ENCODE data around the gene CMAS.
"Not testable (repeated sequence)": the region's sequence is repeated elsewhere in the genome, so short reads cannot be mapped to it uniquely, and the experiment has no call there.

CMAS gene

DNA sequence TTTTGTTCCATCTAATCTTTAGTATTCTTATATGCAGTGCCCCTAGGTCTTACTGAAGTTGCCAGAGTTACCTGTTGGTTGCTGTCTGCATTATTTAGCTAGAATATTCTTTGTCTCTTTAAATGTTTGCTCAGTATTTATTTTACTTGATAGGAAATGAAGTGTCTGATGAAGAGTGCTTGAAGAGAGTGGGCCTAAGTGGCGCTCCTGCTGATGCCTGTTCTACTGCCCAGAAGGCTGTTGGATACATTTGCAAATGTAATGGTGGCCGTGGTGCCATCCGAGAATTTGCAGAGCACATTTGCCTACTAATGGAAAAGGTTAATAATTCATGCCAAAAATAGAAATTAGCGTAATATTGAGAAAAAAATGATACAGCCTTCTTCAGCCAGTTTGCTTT is 18.9 kb downstream of the CMAS start:
- no peak overlapping the region for H3K27ac Mint-ChIP-seq
- H3K4me3 Mint-ChIP-seq = no peak overlapping the region
- H3K36me3 Mint-ChIP-seq = peaks cover 32% of the 10 kb centered on the region
- no peak for ATAC-seq
- no peaks in the 10 kb centered on the region for H3K9me3 Mint-ChIP-seq
- H3K27me3 Mint-ChIP-seq = no peaks in the 10 kb centered on the region
- no peaks in the 10 kb centered on the region for H3K4me1 Mint-ChIP-seq

DNA sequence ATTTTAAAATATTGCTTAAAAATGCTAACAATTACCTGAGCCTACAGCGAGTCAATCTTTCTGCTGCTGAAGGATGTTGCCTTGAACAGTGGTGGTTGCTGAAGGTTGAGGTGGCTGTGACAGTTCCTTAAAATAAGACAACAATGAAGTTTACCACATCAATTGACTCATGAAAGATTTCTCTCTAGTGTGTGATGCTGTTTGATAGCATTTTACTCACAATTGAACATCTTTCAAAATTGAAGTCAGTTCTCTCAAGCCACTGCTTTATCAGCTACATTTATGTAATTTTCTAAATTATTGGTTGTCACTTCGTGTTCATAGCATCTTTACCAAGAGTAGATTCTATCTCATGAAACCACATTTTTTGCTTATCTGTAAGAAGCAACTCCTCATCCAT is 20.3 kb downstream of the CMAS start:
- Mint-ChIP-seq H3K36me3 (peaks cover 32% of the 10 kb centered on the region), H3K27ac (no peak overlapping the region), H3K4me1 (no peaks in the 10 kb centered on the region), H3K27me3 (no peaks in the 10 kb centered on the region), H3K4me3 (no peak overlapping the region), H3K9me3 (no peaks in the 10 kb centered on the region)
- no peak for ATAC-seq

DNA sequence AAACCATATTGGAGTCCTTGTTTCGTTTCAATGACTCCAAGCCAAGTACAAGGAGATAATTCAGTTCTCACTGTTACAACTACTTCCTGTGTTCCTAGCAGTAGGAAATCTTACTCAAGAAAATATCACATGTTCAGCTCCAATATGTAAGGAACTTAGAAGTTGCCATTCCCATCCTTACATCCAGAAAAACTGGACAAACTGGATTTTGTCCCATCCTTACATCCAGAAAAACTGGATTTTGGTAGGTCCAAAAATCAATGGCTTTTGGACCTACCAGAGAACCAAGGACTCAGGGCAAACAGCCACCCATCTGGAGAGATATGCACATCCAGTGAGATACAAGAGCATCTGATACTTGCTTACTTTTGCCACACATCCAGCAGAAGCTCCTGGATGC is 23.8 kb downstream of the CMAS start:
- H3K9me3 Mint-ChIP-seq = no peaks in the 10 kb centered on the region
- no peaks in the 10 kb centered on the region for H3K4me1 Mint-ChIP-seq
- H3K27me3 Mint-ChIP-seq = no peaks in the 10 kb centered on the region
- H3K4me3 Mint-ChIP-seq = no peak overlapping the region
- no peak overlapping the region for H3K27ac Mint-ChIP-seq
- no peak for ATAC-seq
- H3K36me3 Mint-ChIP-seq = peaks cover 23% of the 10 kb centered on the region

DNA sequence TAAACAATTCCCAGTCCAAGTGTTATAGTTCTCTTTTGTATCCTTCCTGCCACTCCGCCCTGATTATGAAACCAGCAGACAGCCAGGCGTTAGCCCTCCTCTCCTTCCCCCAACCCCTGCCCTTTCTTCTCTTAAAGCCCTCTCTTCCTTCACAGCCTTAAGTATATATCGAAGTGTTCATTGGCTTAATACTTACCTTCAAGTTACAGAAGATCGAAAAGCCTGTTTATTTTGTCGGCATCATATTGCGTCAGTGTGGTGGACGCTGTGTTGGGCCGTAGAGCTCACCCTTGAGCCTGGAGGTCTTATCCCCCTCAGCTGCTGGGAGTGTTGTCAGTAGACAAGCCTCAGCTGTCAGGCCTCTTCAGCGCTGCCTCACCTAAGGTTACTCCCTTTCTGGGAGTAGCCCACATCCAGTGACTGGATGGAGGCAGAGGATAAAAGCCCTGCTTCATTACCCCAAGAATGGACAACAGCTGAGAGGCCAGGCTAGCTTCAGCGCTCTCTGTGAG is 36.2 kb downstream of the CMAS start:
- Mint-ChIP-seq H3K27me3 (no peaks in the 10 kb centered on the region), H3K9me3 (no peaks in the 10 kb centered on the region), H3K4me3 (no peak overlapping the region), H3K4me1 (no peaks in the 10 kb centered on the region), H3K27ac (no peak overlapping the region), H3K36me3 (no peaks in the 10 kb centered on the region)
- ATAC-seq = no peak

DNA sequence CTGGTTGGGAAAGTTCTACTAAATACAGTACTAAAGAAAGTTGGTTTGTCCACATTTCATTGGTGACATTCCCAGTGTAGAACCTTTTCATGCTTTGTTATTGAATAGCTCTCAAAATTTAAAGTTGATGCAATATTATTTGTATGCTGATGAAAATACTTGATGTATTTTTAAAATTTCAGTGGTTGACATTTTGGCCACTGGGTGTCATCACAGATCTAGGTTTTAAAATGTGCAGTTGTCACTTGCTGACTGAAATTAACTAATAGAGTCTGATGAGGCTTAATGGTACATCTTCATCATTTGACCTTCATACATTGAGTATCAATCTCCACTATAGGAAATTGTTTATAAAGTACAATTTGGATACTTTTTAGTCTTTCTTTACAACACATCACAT is 37.1 kb downstream of the CMAS start:
- Mint-ChIP-seq H3K4me1 (no peaks in the 10 kb centered on the region), H3K36me3 (no peaks in the 10 kb centered on the region), H3K27ac (no peak overlapping the region), H3K4me3 (no peak overlapping the region), H3K27me3 (no peaks in the 10 kb centered on the region), H3K9me3 (no peaks in the 10 kb centered on the region)
- ATAC-seq = no peak

DNA sequence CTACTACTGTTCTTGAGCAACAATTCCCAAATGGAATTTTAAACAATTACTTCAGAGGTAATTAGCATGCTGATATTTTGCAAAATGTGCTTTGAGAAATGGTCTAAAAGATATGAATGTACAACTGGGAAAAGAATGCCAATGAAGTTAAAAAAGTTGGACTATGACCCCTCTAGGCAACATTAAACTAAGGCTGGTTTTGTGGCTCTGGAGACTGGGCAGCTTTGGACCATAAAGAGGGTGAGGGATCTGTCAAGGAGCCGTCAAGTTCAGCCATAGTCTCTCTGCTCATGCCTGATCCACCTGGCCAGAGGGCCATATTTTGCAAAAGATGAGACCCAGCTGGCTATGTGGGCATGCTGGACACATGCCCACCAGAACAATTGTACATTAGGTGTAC is 38.8 kb downstream of the CMAS start:
- Mint-ChIP-seq H3K27me3 (no peaks in the 10 kb centered on the region), H3K4me3 (no peak overlapping the region), H3K4me1 (no peaks in the 10 kb centered on the region), H3K9me3 (no peaks in the 10 kb centered on the region), H3K36me3 (no peaks in the 10 kb centered on the region), H3K27ac (no peak overlapping the region)
- ATAC-seq = no peak

DNA sequence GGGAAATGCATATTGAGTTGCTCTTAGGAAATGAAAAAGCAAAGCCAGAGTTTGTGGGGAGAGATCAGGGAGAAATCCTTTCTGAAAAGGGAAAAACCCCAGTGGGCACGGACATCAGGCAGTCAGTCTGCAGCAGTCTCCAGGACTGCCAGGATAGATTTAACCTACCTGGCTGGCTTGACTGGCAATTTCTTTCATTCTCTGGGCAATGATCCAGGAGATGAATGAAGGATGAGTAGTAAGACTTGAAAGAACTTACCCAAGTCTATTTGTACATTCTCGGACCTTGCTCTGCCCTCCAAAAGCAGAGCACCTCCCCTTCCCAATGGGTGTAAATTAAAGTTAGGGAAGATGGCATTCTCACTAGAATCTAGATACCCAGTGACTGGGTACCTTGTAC is 42.9 kb downstream of the CMAS start:
- H3K4me3 Mint-ChIP-seq = no peak overlapping the region
- no peak for ATAC-seq
- peaks cover 3% of the 10 kb centered on the region for H3K9me3 Mint-ChIP-seq
- H3K4me1 Mint-ChIP-seq = no peaks in the 10 kb centered on the region
- H3K27ac Mint-ChIP-seq = no peak overlapping the region
- no peaks in the 10 kb centered on the region for H3K27me3 Mint-ChIP-seq
- H3K36me3 Mint-ChIP-seq = no peaks in the 10 kb centered on the region

DNA sequence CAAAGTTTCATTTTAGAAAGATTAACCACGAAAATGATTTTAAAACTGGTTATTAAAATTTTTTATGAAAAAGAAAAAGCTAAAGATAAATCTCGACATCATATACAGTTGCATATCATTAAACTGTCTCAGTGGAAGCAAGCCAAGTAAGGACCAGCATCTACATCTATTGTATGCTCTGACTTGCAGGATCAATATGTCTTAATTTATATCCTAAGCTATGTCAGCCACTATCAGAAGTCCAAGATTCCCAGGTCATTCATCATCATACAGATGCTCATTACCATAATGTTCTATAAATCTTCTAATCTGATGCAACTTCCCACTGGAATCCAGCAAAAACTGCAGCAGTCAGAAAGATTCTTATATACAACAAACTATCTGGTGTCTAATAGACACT is 43.5 kb downstream of the CMAS start:
- Mint-ChIP-seq H3K4me3 (no peak overlapping the region), H3K36me3 (no peaks in the 10 kb centered on the region)

DNA sequence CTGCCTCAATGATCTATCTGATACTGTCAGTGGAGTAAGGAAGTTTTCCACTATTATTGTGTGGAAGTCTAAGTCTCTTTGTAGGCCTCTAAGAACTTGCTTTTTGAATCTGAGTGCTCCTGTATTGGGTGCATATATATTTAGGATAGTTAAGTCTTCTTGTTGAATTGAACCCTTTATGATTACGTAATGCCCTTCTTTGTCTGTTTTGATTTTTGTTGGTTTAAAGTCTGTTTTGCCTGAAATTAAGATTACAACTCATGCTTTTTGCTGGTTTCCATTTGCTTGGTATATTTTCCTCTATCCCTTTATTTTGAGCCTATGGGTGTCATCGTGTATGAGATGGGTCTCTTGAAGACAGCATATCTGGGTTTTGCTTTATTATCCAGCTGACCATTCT is 53.0 kb downstream of the CMAS start:
- H3K27ac Mint-ChIP-seq, H3K27me3 Mint-ChIP-seq, ATAC-seq, H3K36me3 Mint-ChIP-seq, H3K4me1 Mint-ChIP-seq, H3K4me3 Mint-ChIP-seq, H3K9me3 Mint-ChIP-seq: not testable (repeated sequence)

More for the DNA sequence above, 43.5 kb downstream of the CMAS start:
- no peak for ATAC-seq
- H3K4me1 Mint-ChIP-seq = no peaks in the 10 kb centered on the region
- H3K27me3 Mint-ChIP-seq = no peaks in the 10 kb centered on the region
- peaks cover 3% of the 10 kb centered on the region for H3K9me3 Mint-ChIP-seq
- H3K27ac Mint-ChIP-seq = no peak overlapping the region

DNA sequence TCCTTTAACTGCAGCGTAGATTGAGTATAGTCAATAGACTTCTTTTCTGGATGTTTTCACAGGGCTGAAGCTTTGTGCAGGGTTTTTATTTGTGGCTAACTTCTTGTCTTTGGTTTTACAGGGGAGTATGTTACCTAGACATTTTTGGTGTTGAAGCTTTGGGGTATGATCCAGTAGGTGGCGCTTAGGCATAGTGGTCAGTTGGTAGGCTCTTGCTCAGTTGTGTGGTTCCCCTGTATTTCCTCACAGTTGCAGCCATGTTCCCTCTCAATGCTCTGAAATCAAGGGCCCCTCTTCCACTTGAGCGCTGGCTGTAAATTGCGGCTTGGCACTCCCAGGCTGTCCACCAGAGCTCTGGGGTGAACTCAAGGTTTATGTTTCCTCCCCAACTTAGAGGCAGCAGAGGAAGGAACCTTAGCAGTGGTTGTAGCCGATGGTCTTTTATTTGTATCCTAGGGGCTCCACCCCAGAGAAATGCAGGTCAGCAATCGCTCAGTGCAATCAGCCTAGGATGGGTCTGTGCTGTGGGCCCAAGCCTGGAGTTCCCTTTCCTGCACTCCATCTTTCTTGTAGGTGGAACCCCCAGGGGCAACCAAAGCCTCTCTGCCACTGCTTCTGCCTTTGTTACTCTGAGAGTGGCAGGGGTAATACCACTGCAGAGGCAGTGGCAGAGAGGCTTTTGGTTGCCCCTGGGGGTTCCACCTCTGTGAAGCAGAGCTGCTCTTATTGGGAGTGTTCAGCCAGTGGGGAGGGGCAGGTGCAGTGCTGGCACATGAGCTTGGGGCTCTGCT is 55.1 kb downstream of the CMAS start:
- Mint-ChIP-seq H3K9me3 (no peaks in the 10 kb centered on the region), H3K27me3 (no peaks in the 10 kb centered on the region), H3K4me1 (no peaks in the 10 kb centered on the region), H3K27ac (no peak overlapping the region), H3K4me3 (no peak overlapping the region), H3K36me3 (no peaks in the 10 kb centered on the region)
- peak; percentile 66 for ATAC-seq

DNA sequence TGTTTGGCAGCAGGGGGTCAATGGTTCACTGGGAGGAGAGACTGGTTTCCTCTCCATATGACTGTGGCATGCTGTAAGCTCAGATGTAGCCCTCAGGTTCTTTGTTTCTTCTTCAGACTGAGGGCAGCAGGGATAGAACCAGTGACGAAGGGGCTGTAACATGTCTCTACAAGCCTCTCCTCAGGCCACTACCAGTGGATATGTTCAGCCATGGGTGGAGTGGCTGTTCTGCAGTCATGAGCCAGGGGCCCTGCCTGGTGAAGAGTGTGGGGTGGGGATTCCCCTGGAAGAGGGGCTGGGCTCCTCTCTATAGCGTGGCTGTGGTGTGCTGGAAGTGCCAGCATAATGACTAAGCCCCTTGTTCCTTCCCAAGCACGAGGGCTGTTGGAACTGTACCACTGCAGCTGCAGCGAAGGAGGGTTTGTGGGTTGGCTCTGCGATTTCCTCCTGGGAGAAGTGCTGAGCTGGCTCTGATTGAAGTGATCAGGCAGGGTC is 55.8 kb downstream of the CMAS start:
- Mint-ChIP-seq H3K4me1 (no peaks in the 10 kb centered on the region), H3K4me3 (no peak overlapping the region), H3K27me3 (no peaks in the 10 kb centered on the region), H3K9me3 (no peaks in the 10 kb centered on the region), H3K36me3 (no peaks in the 10 kb centered on the region), H3K27ac (no peak overlapping the region)
- ATAC-seq = no peak

DNA sequence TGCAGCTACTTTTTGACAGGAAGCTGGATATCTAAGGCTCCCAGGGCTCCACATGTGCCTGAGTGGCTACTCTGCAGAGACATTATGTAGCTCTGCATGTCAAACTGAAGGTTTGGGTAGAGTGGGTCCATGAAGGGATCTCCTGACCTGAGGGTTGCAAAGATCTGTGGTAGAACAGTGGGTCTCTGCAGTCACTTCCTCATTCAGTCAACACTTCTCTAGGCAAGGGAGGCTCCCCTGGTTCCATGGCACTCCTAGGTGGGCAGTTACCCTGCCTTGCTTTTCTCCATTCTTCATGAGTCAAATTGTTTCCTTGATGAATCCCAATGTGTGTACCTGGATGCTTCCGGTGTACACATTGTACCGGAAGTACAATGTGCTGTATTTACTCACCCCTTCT is 57.4 kb downstream of the CMAS start:
- Mint-ChIP-seq H3K27ac (no peak overlapping the region), H3K27me3 (no peaks in the 10 kb centered on the region), H3K4me1 (no peaks in the 10 kb centered on the region), H3K9me3 (no peaks in the 10 kb centered on the region), H3K36me3 (no peaks in the 10 kb centered on the region), H3K4me3 (no peak overlapping the region)
- no peak for ATAC-seq

DNA sequence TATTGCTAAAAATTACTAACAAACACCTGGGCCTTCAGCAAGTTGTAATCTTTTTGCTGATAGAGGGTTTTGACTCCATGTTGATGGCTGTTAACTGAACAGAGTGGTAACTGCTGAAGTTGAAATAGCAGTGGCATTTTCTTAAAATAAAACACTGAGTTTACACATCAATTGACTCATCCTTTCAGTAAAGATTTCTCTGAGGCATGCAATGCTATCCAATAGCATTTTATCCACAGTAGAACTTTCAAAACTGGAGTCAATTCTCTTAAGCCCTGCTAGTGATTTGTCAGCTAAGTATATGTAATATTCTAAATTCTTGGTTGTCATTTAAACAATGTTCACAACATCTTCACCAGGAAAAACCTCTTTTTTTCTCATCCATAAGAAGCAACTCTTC is 59.5 kb downstream of the CMAS start:
- H3K27ac Mint-ChIP-seq = no peak overlapping the region
- no peaks in the 10 kb centered on the region for H3K9me3 Mint-ChIP-seq
- H3K4me1 Mint-ChIP-seq = no peaks in the 10 kb centered on the region
- no peak for ATAC-seq
- no peaks in the 10 kb centered on the region for H3K27me3 Mint-ChIP-seq
- no peaks in the 10 kb centered on the region for H3K36me3 Mint-ChIP-seq
- H3K4me3 Mint-ChIP-seq = no peak overlapping the region

DNA sequence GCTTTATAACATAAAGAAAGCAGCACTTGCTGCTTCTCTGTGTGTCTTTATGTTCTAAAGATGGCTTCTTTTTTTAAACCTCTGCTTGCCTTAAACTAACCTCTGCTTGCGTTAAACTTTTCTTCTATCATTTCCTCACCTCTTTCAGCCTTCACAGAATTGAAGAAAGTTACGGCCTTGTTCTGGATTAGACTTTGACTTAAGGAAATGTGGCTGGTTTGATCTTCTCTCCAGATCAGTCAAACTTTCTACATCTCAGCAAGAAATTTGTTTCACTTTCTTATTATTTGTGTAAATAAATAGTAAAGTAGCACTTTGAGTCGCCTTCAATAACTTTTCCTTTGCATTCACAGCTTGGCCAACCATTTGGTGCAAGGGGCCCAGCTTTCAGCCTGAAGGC is 64.2 kb downstream of the CMAS start:
- H3K27ac Mint-ChIP-seq = no peak overlapping the region
- ATAC-seq = no peak
- H3K9me3 Mint-ChIP-seq = no peaks in the 10 kb centered on the region

More for the DNA sequence above, 64.2 kb downstream of the CMAS start:
- Mint-ChIP-seq H3K4me3 (no peak overlapping the region), H3K36me3 (no peaks in the 10 kb centered on the region), H3K27me3 (no peaks in the 10 kb centered on the region), H3K4me1 (no peaks in the 10 kb centered on the region)
